GM21737 (cell line): Measurements from ENCODE around the gene NHLH1.

Experiments used
- ATAC-seq: cut with Tn5 transposase; IDR thresholded peaks from one replicate; pipeline ENCODE4 v1.9.1; 2021; ENCODE audit warnings: mild to moderate bottlenecking, moderate library complexity; ENCODE audit not compliant: unreplicated experiment

Gene NHLH1

DNA sequence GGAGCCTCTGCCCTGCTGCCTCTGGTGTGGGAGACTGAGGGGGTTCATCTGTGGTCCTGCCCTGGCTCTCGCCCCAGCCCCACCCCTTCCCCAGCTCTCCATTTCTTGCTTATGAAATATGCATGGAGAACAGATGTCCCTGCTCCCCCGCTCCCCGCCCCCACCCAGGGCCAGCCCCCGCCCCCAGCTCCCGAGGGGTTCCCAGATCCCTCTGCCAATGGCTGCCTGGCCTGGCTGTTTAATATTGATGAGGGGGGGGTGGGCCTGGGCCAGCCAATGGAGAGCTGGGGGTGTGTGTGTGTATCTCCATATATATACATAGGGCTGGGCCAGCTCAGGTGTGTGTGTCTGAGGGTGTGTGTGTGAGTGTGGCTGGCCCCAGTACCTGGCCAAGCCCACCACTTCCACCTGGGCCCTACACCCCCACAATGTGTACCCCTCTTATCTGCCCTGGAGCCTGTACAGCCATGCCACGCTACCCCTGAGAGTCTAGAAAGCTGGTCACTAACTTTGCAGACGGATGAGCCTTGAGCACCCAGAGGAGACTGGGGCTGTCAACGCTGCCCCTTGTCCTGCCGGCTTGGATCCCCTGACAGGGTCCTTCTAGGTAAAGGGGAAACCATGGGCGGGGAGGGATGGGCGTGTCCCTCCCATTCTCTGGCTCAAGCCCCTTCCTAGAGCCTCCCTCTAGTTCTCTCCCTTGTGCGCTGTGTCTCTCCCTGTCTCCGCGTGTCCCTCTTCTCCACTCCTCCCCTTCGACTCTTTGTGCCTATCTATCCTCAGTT, at the start of gene NHLH1:
NHLH1 (plus strand) TSS at position 341 of the 785 bp plus-strand sequence. CDS start 3,661 bp downstream, outside the sequence.
- no peak for ATAC-seq

GRCh38 chr1:160322831-160323230, 44.0 kb upstream of the NHLH1 start:
- no peak for ATAC-seq

DNA sequence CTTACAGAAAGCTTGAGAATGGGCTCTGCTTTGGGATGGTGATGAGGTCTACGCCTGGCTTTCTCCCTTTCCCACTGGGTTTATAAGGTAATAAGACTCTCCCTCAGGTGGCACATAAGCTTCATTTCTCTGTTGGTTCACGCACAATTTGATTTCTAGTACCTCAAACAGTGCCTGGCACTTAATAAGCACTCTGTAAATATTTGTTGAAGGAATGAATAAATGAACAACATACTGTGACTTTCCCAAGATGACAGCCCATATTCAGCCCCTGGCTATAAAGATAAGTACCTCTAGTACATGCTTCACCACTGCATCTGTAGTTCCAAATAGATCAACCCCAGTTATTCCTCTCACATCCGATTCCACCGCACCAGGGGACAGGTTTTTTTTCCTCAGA, 41.6 kb upstream of the NHLH1 start:
- no peak for ATAC-seq

- ATAC-seq = no peak
Observed at GRCh38 chr1:160326418-160326817, 40.5 kb upstream of the NHLH1 start.

GRCh38 chr1:160328184-160328583, 38.7 kb upstream of the NHLH1 start:
- no peak for ATAC-seq

DNA sequence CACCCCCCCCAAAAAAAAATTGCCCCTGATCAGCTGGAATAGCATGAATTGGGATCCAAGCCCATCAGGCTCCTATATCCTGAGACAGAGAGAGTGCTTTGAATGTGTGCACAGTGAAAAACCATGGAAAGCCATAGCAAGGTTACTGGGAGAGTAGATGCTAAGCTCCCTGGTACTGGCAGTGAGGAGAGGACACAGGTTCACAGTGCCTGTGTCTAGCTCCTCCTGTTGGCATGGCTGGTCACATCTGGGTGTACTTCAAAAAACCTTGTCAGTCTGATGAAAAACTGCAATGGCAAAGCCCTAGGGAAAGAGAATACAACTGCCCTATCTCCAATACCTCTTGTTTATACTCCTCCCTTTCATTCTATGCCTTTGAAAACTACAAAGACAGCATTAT, 36.8 kb upstream of the NHLH1 start:
- no peak for ATAC-seq

GRCh38 chr1:160332516-160332915, 34.4 kb upstream of the NHLH1 start:
- no peak for ATAC-seq

DNA sequence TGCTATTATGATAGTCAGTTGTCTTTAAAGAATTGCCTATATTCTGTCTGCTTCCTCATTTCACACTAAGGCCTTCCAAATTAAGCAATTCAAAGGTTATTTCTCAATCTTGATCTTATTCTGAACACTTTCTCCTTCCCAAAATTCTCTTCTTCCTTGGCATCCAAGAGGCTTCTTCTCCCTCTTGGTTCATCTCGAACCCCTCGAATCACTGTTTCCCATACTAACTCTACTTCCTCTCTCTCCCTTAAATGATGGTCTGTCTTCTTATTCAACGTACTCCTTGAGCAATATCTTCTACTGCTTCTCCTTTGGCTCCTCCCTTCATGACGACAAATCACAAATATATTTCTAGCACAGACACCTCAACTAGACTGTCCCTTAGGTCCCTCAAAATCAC, 28.3 kb upstream of the NHLH1 start:
- no peak for ATAC-seq

DNA sequence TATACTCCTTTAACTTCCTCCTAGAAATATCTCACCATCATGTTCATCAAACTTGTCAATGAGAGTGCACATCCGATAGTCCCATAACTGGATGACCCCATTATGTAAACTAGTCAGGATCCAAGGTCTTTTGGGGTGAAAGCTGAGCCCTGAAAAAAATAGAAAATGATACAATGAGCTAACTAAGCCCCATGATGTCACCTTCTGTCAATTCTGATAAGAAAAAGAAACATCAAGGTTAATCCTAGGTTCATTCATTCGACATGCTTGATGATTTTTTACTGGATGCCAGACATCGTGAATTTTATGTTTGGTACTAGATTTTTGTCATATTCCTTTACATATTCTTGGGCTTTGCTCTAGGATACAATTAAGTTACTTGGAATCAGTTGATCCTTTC, 26.7 kb upstream of the NHLH1 start:
- ATAC-seq = no peak

DNA sequence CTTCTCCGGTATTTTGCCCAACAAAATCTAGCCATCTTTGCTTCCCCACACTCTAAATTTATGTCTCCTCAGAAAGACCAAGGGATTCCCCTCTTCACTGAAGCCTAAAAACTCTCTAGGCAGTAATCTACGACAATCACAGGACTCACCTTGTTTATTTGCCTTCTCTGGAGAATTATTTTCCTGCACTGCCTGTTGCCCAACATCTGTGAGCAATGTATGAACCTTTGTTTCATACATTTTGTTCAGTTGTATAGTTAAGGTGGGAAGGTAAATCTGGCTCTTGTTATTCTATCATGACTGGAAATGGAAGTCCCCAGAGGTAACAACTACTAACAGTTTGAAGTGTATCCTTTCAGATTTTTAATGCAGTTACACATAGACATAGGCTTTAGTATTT, 26.0 kb upstream of the NHLH1 start:
- ATAC-seq = no peak

DNA sequence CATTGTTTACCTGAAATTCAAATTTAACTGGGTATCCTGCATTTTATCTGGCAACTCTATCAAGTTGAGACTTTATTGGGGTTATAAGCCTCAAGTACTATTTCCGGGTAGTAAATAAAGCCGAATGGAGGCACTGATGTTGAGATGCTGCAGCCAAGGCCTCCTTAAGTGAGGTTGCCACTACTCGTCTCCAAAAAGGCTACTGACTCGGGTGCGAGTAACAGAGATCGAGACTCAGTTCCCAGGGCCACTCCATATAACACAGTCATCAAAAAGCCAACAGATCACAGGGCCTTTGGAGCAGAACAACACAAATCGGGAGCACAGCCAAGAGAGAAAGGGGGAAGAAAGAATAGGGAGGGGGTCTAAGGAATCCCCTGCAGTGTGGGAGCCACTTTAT, 24.3 kb upstream of the NHLH1 start:
- ATAC-seq = no peak

DNA sequence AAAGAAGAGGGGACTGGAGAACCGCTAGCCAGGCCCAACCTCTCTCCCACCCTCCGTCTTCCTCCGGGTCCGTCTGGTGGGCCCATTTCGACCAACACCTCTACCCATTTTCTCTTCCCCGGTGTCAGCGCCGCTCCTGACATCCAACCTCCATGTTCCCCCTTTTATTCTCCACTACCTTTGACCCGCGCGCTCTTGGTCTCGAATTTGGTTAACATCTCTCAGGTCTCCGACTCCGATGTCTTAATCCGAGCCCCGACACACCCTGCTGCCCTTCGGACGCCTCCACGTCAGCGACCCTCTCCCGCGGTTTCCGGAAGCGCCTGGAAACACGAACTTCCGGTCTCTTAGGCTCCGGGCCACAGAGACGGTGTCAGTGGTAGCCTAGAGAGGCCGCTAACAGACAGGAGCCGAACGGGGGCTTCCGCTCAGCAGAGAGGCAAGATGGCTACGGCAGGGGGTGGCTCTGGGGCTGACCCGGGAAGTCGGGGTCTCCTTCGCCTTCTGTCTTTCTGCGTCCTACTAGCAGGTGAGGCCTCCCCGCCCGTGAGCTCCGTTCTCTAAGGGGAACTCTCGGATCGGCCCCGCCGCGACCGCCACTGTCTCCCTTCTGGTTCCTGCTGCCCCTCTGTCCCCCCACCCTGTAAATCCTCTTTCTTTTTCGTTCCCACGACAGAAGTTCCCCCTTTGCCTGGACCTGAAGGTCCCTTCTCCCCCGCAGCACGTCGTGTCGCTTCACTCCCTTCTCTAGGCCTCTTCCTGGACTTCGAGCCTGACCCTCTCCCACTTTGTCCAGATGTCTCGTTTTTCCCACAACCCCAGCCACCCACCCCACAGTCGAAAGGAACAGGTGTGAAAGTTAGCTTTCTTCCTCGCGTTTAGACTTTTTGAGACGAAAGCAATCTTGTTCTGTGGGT, 23.7 kb upstream of the NHLH1 start, which contains the start of the genes COPA and NCSTN:
COPA (minus strand) TSS at position 298 of the 917 bp plus-strand sequence; CDS start at position 218, 80 bp downstream.
NCSTN (plus strand) TSS at position 431 of the 917 bp plus-strand sequence; CDS start at position 445, 14 bp downstream.
- ATAC-seq = peak; percentile 90

DNA sequence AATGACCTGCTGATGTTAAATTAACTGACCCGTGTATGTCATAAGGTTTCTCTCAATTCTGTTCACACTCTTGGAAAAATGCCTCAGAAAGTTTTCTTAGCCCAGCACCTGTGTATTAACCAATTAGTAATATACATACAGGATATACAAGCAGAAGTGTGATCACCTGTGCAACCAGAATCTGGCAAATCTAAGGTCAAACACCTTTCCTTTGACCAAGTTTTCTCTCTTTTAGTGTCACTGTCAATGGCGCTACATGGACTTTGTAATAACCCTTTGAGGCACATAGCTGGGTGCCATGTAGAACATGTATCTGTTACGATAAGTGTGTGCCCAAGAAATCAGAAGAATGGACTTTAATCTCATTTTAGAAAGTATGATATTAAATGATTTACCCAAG, 22.6 kb upstream of the NHLH1 start:
- ATAC-seq = no peak

GRCh38 chr1:160344936-160345335, 21.9 kb upstream of the NHLH1 start:
- ATAC-seq = no peak

GRCh38 chr1:160346463-160346862, 20.4 kb upstream of the NHLH1 start:
- ATAC-seq = no peak

DNA sequence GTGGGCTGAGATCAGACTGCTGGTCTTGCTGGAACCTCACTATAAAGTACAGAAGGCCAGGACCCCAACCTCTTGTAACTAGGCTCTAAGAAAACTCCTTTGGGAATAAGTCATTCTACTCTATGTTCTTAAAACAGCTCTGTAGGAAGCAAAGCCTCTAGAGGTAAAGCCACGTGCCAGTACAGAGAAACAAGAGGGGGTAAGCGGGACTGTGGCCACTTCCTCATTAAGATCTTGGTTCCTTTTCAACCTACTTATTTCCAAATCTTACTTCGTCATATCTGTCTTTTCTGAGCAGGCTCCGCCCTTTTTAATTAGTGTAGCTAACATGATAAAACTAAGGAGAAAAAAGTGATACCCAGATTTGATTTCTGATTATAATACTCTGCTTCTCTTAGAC, 19.9 kb upstream of the NHLH1 start:
- ATAC-seq = peak; percentile 34

DNA sequence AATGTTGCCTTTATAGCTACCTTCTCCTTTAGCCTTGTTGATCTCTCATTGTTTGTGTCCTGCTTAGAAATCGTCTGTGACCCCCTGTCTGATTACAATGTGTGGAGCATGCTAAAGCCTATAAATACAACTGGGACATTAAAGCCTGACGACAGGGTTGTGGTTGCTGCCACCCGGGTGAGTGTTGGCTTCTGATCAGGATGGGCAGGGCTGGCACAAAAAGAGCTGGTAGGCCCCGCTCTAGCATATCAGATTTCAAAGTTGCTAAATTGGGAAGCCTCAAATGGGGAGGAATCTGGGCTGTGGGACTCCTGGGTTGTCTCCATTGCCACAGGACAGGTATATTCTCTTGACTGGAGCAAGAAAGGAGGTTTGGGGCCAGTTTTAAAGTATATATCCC, 15.2 kb upstream of the NHLH1 start:
- no peak for ATAC-seq

- no peak for ATAC-seq
Observed at GRCh38 chr1:160352555-160352954, 14.3 kb upstream of the NHLH1 start.

DNA sequence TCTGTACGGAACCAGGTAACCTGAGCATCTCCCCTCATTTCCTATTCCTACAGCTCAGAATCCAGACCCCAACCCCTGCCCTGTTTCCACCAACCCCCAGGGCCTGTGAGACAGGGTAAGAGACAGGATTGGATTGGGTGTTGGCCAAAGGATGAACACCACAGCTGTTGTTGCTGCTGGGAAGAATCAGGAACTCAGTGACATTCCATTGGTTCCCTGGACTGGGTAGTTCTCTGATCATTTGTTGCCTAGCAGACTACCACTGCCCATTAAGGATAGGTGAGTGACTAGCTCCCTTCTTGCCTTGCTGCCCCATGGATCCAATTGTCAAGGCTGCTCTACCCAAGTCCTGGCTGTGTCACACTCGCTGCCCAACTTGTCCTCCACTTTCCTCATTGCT, 13.6 kb upstream of the NHLH1 start:
- no peak for ATAC-seq

DNA sequence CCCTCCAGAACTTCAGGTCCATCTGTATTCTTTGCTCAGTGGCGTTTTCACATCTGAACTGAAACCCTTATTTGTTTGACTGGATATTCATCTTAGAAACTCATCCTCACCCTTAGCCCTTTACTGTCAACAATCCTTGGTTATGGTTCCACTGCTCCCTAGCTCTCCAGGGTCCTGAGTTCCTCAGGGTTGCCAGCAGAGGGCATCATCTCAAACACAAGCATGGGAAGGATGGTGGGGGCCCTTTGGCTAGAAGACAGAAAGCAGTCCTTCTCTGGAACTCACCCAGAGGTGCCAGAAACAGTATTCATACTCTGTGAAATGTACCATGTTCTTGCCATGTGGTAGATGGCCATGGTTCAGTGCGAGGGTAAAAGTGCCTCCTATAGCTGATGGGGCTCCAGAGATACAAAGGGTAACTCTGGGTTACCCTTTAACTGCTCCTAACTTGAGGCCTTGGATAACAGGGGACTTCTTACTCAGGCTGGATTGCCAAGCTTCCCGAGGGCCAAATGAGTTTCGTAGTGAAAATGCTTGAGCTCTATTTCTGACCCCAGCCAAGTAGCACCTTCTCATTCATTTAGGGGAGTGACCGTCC, 12.4 kb upstream of the NHLH1 start:
- ATAC-seq = no peak

- ATAC-seq = no peak
Observed at GRCh38 chr1:160357286-160358002, 9.4 kb upstream of the NHLH1 start.
